VCaP (cell line): Measurements from ENCODE around the gene GDF2.
A peak's percentile ranks its signal among the peaks of the same experiment; 100 is the strongest.

Source experiments
- H3K27ac ChIP-seq: fragments of 450-650 bp; 2 replicates; pipeline ENCODE4 v1.5.1; 2017
- CTCF ChIP-seq: fragments of 450-650 bp; conservative IDR thresholded peaks from 2 replicates; pipeline ENCODE4 v1.5.1; 2017; ENCODE audit warnings: mild to moderate bottlenecking, moderate library complexity

The GDF2 gene

GRCh38 chr10:47361293-47361692 lies 39.0 kb downstream of the GDF2 start:
- no peak overlapping the region for H3K27ac ChIP-seq
- peak; percentile 65 for TF ChIP-seq CTCF

GRCh38 chr10:47362199-47362598 lies 39.9 kb downstream of the GDF2 start:
- TF ChIP-seq CTCF = no peak
- H3K27ac ChIP-seq = no peak overlapping the region

DNA sequence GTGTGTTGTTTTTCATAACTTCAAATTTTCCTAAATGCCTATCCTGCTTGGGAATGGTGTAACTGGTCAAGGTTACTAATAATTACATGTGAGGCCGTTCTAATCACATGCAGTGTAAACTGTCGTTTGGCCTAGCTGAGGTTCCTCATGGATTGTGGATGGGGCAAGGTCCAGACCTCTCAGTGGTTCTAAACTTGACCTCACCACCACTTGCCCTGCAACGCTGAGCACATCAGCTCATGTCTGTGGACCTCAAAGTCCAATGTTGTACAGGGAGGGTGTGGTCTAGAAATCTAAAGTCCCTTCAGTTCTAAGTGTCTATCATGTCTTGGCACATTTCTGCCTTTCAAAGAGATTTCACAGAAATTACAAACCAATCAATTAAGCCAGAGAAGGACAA lies 41.5 kb downstream of the GDF2 start:
- H3K27ac ChIP-seq = no peak overlapping the region
- no peak for TF ChIP-seq CTCF

DNA sequence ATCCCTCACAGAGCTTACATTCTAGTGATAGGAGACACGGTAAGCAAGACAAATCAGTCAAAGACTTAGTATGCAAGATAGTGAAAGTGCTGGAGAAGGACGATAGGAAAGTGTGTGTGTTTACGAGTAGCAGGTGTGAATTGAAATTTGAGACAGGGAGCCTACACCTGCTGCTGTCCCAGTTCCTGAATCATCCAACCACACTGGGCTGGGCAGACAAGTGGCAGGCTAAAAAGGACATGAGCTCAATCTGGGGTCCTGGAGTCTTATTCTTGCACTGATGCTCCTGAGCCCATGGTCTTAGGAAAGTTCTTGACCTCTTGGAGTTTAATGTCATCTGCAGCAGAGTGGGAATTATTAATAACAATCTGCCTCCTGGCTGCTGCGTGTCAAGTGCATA lies 42.1 kb downstream of the GDF2 start:
- no peak for TF ChIP-seq CTCF
- no peak overlapping the region for H3K27ac ChIP-seq

DNA sequence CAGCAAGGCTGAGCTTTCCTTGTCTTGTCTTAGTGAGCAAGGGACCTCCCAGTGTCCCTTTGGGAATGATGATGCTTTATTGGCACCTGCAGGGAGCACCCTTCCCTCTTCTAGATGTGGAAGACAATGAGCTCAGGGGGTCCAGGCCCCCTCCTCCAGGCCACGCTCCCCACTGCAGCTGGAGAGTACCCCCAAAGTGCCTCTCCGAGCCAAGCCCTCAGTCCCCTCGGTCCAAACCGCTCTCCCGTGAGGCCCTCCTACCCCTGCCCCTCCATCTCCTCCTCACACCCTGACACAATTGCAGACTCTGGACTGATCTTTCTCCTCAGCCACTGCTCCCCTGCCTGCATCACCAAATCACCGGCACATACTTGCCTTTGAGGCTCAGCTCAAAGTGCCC lies 42.7 kb downstream of the GDF2 start:
- no peak for TF ChIP-seq CTCF
- no peak overlapping the region for H3K27ac ChIP-seq

GRCh38 chr10:47365431-47366180 lies 43.4 kb downstream of the GDF2 start:
- TF ChIP-seq CTCF = no peak
- H3K27ac ChIP-seq = no peak overlapping the region

GRCh38 chr10:47366181-47366631 lies 44.0 kb downstream of the GDF2 start:
- H3K27ac ChIP-seq = no peak overlapping the region
- TF ChIP-seq CTCF = no peak
